Thoracic aorta (tissue), 2 donors: ENCODE measurements around the gene S100B. TPM values are rescaled to one million over a fixed set of nuclear protein-coding genes. Genes with fewer than 3 reads are reported as not detected.

ENCODE experiments used
- ATAC-seq: fragments of 150-250 bp; one replicate; pipeline ENCODE4 v1.8.0; 2017; ENCODE audit warnings: low read depth; ENCODE audit not compliant: insufficient number of reproducible peaks, low FRiP score
- DNase-seq: peaks from one replicate; pipeline ENCODE4 v3.0.0-alpha.2; 2020; ENCODE audit warnings: low spot score
- H3K27ac ChIP-seq, 2 donors: fragments of 200-600 bp; sonication (generic); 1 replicate in 1 of 2; 2 replicates in 1 of 2; pipeline ENCODE4 v1.5.1; 2016; ENCODE audit warnings: mild to moderate bottlenecking in 2 of 2, moderate library complexity in 2 of 2
- H3K27me3 ChIP-seq: fragments of 200-600 bp; sonication (generic); replicated peaks from 2 replicates; pipeline ENCODE4 v1.6.0; 2016; ENCODE audit warnings: mild to moderate bottlenecking; ENCODE audit not compliant: insufficient read depth
- H3K36me3 ChIP-seq: fragments of 200-600 bp; sonication (generic); one replicate; pipeline ENCODE4 v1.5.1; 2016
- H3K4me1 ChIP-seq, 2 donors: fragments of 200-600 bp; sonication (generic); 1 replicate in 1 of 2; 2 replicates in 1 of 2; pipeline versions ENCODE4 v1.5.1 to v1.6.0; 2016; ENCODE audit warnings: low read depth in 2 of 2, mild to moderate bottlenecking in 1 of 2; ENCODE audit not compliant: control insufficient read depth in 1 of 2
- H3K4me3 ChIP-seq: fragments of 200-600 bp; sonication (generic); 2 replicates; pipeline ENCODE4 v1.5.1; 2016; ENCODE audit warnings: mild to moderate bottlenecking
- H3K9me3 ChIP-seq: fragments of 200-600 bp; sonication (generic); 2 replicates; pipeline ENCODE4 v1.5.1; 2016
- total RNA-seq, 2 donors: library from RNA; depleted of rRNA; stranded (reverse); fragments of >200 nt; gene quantifications; one replicate each; pipeline versions ENCODE4 v1.1.0 to v1.2.3, GENCODE V29; 2016
- TF ChIP-seq, protein P1 (sequence below): fragments of 200-600 bp; sonication (generic); IDR thresholded peaks from one replicate; pipeline ENCODE4 v1.5.1; 2019; ENCODE audit warnings: antibody characterized with exemption

The S100B gene
- total RNA-seq, 2 donors from 2014 or later = 4.7 to 8.4 TPM

DNA sequence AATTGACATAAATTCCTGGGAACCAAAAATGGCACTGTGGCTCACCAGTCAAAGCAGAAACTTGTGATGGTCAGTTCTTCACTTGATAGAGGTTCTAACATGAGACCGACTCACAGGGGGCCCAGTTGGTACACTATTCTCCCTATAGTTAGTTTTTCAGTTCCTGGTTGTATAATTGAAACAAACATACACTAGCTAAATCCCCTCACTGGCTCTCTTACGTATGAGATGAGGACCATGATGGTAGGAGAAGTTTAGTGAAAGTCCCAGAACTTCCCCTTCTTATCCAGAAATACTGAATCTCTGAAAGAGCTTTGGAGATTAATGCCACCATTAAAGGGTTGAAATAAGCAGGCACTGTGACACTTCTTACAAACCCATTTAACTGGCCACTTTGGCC is 2.8 kb upstream of the S100B start:
- no peak for ATAC-seq
- Histone ChIP-seq H3K27ac (no peak overlapping the region), H3K36me3 (no peaks in the 10 kb centered on the region), H3K27me3 (no peaks in the 10 kb centered on the region), H3K9me3 (peaks cover 4% of the 10 kb centered on the region), H3K4me1 (no peaks in the 10 kb centered on the region), H3K4me3 (no peak overlapping the region)
- TF ChIP-seq, protein P1, sequence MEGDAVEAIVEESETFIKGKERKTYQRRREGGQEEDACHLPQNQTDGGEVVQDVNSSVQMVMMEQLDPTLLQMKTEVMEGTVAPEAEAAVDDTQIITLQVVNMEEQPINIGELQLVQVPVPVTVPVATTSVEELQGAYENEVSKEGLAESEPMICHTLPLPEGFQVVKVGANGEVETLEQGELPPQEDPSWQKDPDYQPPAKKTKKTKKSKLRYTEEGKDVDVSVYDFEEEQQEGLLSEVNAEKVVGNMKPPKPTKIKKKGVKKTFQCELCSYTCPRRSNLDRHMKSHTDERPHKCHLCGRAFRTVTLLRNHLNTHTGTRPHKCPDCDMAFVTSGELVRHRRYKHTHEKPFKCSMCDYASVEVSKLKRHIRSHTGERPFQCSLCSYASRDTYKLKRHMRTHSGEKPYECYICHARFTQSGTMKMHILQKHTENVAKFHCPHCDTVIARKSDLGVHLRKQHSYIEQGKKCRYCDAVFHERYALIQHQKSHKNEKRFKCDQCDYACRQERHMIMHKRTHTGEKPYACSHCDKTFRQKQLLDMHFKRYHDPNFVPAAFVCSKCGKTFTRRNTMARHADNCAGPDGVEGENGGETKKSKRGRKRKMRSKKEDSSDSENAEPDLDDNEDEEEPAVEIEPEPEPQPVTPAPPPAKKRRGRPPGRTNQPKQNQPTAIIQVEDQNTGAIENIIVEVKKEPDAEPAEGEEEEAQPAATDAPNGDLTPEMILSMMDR = no peak
- DNase-seq = no peak

DNA sequence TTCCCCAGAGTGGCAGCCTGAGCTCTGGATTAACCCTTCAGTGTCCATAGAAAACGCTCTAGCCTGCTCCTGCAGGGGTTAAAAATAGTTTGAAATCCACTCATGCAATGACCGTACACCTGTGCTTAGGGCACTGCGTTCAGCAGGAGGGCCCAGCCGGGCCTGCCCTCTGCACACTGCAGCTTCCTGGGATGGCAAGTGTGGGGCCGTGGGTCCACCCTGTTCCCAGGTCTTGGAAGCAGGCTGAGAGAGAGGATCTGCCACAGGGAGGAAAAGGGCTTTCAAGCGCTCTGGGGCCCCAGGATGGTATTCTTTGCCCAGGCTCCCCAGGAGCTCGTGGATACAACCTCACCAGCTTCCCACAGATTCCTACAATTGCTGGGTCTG is 1.5 kb upstream of the S100B start:
- ATAC-seq (no peak), DNase-seq (no peak)
- H3K4me3 ChIP-seq = no peak overlapping the region
- no peaks in the 10 kb centered on the region for H3K36me3 ChIP-seq
- H3K27me3 ChIP-seq = no peaks in the 10 kb centered on the region
- no peaks in the 10 kb centered on the region for H3K4me1 ChIP-seq
- peaks cover 4% of the 10 kb centered on the region for H3K9me3 ChIP-seq
- H3K27ac ChIP-seq = no peak overlapping the region
- TF ChIP-seq, protein P1 = no peak

DNA sequence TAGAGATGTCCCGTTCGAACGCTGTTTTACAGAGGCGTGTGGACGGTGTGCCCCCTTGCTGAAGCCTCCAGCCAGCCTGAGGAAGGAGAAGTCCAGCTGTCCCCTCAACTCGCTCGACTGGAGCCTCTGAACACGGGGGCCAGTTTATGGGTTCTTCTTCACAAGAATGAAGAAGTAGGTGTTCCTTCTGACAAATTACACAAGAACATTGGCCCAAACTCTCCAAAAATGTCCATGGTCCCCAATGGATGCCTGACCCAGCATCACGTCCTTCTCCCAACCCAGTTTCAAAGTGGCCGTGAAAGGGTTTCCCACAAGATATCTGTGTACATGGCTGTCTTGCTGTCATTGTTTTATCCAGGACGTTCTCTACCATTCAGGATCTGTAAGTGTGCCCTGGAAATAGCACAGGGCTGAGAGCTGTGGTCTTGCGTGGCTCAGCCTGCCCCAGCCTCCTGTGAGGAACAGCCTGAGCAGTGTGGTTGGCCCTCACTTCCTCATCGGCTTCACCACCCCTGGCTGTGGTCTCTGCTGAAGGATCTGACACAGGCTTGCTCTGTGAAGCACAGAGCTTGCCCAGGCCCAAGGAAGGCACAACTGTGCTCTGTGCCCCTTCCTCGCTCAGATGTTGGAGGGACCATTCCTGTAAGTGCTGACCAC is 1.0 kb upstream of the S100B start:
- H3K27me3 ChIP-seq = no peaks in the 10 kb centered on the region
- H3K36me3 ChIP-seq = no peaks in the 10 kb centered on the region
- H3K9me3 ChIP-seq = peaks cover 4% of the 10 kb centered on the region
- ATAC-seq (no peak), DNase-seq (no peak)
- TF ChIP-seq, protein P1 = no peak
- H3K27ac ChIP-seq = no peak overlapping the region
- no peak overlapping the region for H3K4me3 ChIP-seq
- H3K4me1 ChIP-seq = no peaks in the 10 kb centered on the region

DNA sequence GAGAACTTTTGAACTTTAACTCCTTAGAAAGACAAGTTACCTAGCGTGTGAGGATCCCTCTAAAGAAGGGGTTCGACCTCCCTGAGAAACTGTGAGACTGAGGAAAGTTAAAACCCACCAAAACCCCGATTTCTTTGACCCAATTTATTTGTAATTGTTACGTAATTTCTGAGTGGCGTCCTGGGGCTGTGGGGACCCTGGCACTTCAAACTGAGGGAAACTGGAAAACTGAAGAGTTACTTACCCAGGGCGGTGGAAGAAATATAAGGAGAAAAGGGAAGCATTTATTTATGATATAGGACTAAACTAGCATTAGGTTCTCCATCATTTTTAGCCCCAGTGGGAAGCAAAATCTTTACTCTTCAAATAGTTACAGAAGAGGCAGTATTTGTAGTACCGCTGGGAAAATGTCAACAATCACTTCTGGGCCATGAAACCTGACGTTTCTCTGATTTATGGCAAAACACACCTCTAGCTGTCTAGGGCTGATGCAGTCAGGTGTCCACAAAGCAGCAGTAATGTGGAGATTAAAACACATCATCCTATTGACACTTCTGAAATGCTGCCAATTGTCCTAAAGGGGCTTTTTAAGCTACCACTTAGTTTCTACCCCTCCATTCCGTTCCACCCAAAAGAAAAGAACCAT is 430 bp downstream of the S100B start:
- H3K27me3 ChIP-seq = no peaks in the 10 kb centered on the region
- peaks cover 0 to 4% of the 10 kb centered on the region in 2 donors for H3K4me1 ChIP-seq
- H3K27ac ChIP-seq = no peak overlapping the region
- H3K4me3 ChIP-seq = no peak overlapping the region
- H3K9me3 ChIP-seq = no peaks in the 10 kb centered on the region
- no peaks in the 10 kb centered on the region for H3K36me3 ChIP-seq
- TF ChIP-seq, protein P1 = no peak
- DNase-seq (no peak), ATAC-seq (no peak)

DNA sequence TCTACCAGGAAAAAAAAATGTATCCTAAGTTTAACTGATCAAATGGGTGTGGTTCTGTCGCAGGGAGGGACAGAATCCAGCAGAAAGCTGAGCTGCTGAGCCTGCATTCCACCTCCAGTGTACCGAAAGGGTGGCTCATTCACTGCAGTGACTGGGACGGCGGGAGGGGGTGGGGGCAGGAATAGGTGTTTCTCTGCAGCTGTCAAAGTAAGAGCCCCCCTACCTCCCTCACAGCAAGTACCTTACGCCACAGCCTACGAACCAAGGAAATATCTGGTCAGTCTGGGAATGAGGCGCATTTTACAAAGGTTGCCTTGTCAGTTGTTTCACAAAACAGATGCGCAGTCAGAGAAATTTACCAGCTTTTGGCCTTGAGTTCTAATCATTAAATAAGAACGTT is 1.7 kb downstream of the S100B start:
- no peak for DNase-seq
- TF ChIP-seq, protein P1 = no peak
- no peaks in the 10 kb centered on the region for H3K36me3 ChIP-seq
- H3K4me3 ChIP-seq = no peak overlapping the region
- H3K27ac ChIP-seq = no peak overlapping the region
- peaks cover 5 to 15% of the 10 kb centered on the region in 2 donors for H3K4me1 ChIP-seq
- no peaks in the 10 kb centered on the region for H3K27me3 ChIP-seq
- no peak for ATAC-seq
- H3K9me3 ChIP-seq = no peaks in the 10 kb centered on the region
